GM12878 (cell line): ENCODE measurements around the gene PAXX. TPM values are rescaled to one million over a fixed set of nuclear protein-coding genes. Genes with fewer than 3 reads are reported as not detected.

Experiments used
- ATAC-seq: fragments of 200-7000 bp; cut with Tn5 transposase; 3 replicates; pipeline ENCODE4 v1.9.1; 2020; ENCODE audit warnings: mild to moderate bottlenecking, moderate library complexity
- BruUV-seq: library from RNA; stranded (reverse); fragments of 400-500 nt; replicated peaks from 2 replicates; lab custom pipeline; 2021; lab: Mats Ljungman, UMichigan
- CTCF ChIA-PET: fragments of 300-600 bp; sonication (Branson Sonifier 250); formaldehyde crosslinking; extraction: SDS; loops from one replicate; lab custom pipeline; 2021; ENCODE audit warnings: inconsistent platforms; lab: Yijun Ruan, JAX
- POLR2A ChIA-PET: fragments of 350-600 bp; formaldehyde crosslinking; extraction: SDS; loops from one replicate; lab custom pipeline; 2021; ENCODE audit warnings: inconsistent platforms; lab: Charles Lee
- RAD21 ChIA-PET: fragments of 300-600 bp; sonication (Branson Sonifier 250); formaldehyde crosslinking; loops from one replicate; lab custom pipeline; 2023; ENCODE audit warnings: antibody characterized with exemption; ENCODE audit not compliant: unreplicated experiment; lab: Charles Lee
- SMC1A ChIA-PET: fragments of 300-600 bp; sonication (Branson Sonifier 250); formaldehyde crosslinking; loops from one replicate; lab custom pipeline; 2023; ENCODE audit not compliant: unreplicated experiment, uncharacterized antibody; lab: Charles Lee
- DNase-seq: peaks from one replicate; pipeline ENCODE4 v3.0.0-alpha.2; 2011; ENCODE audit warnings: low read depth, low spot score
- FAIRE-seq: peaks from 3 replicates; lab custom pipeline; 2011; peaks lifted over from hg19 to GRCh38; lab: Jason Lieb, UNC
- H2AFZ ChIP-seq: 2 replicates; pipeline ENCODE4 v1.6.0; 2011; ENCODE audit warnings: low read depth, low read length, control low read depth; ENCODE audit not compliant: control insufficient read depth
- H3K27ac ChIP-seq: 2 replicates; pipeline ENCODE4 v1.5.1; 2011; ENCODE audit warnings: control low read depth; ENCODE audit not compliant: control insufficient read depth, insufficient read depth
- H3K27me3 ChIP-seq, 2 experiments: replicated peaks in 1 of 2; 2 replicates each; pipeline versions ENCODE4 v1.6.0 to v1.6.1; 2011; ENCODE audit warnings: low read length in 1 of 2; ENCODE audit not compliant: control insufficient read depth in 2 of 2, insufficient read depth in 2 of 2
- H3K36me3 ChIP-seq, 2 experiments: 2 replicates each; pipeline ENCODE4 v1.5.1; 2011; ENCODE audit warnings: low read length in 1 of 2; ENCODE audit not compliant: control insufficient read depth in 2 of 2, insufficient read depth in 2 of 2
- H3K4me1 ChIP-seq: 2 replicates; pipeline ENCODE4 v1.6.1; 2011; ENCODE audit warnings: mild to moderate bottlenecking, low read length, moderate library complexity, mixed read lengths; ENCODE audit not compliant: control insufficient read depth, insufficient read depth
- H3K4me2 ChIP-seq: 2 replicates; pipeline ENCODE4 v1.6.0; 2011; ENCODE audit warnings: control low read depth; ENCODE audit not compliant: control insufficient read depth, insufficient read depth
- H3K4me3 ChIP-seq: fragments of 200-600 bp; sonication (generic); 2 replicates; pipeline ENCODE4 v1.5.1; 2016
- H3K79me2 ChIP-seq: 2 replicates; pipeline ENCODE4 v1.6.0; 2011; ENCODE audit warnings: low read length; ENCODE audit not compliant: control insufficient read depth, insufficient read depth
- H3K9ac ChIP-seq: 2 replicates; pipeline ENCODE4 v1.8.0; 2011; ENCODE audit warnings: low read length, control low read depth, mixed read lengths; ENCODE audit not compliant: control insufficient read depth, insufficient read depth
- H3K9me3 ChIP-seq: replicated peaks from 3 replicates; pipeline ENCODE4 v1.5.1; 2011; ENCODE audit warnings: mild to moderate bottlenecking, low read length; ENCODE audit not compliant: control insufficient read depth, insufficient read depth
- H4K20me1 ChIP-seq: 2 replicates; pipeline ENCODE4 v1.6.0; 2011; ENCODE audit not compliant: control insufficient read depth, insufficient read depth
- ESRRA ChIP-seq: IDR thresholded peaks from 2 replicates; pipeline ENCODE4 v1.6.1; 2012; ENCODE audit warnings: mild to moderate bottlenecking, low read length, improper control_type of control experiment
- KAT2A ChIP-seq: conservative IDR thresholded peaks from 2 replicates; pipeline ENCODE4 v1.6.1; 2011; ENCODE audit warnings: low read depth, low read length; ENCODE audit not compliant: control insufficient read depth
- NR2C1 ChIP-seq: fragments of 450-650 bp; IDR thresholded peaks from 2 replicates; pipeline ENCODE4 v1.6.1; 2017; ENCODE audit warnings: antibody characterized with exemption, mild to moderate bottlenecking, moderate library complexity
- NR2F1 ChIP-seq: fragments of 450-650 bp; conservative IDR thresholded peaks from 2 replicates; pipeline ENCODE4 v1.6.1; 2017; ENCODE audit warnings: mild to moderate bottlenecking
- WGBS: methylation state at CpG from one replicate; pipeline ENCODE4 v1.1.6; 2016; ENCODE audit warnings: low lambda C conversion rate; ENCODE audit not compliant: insufficient replicate concordance, insufficient coverage; ENCODE audit errors: missing lambda C conversion rate; 5-methylcytosine and 5-hydroxymethylcytosine counted together
- in situ Hi-C: fragments of 300-500 bp; cut with MboI; formaldehyde crosslinking; loops from 9 replicates; pipeline ENCODE4 v1.14.3; 2018; ENCODE audit warnings: mixed read lengths
- intact Hi-C: fragments of 100-400 bp; cut with micrococcal nuclease; formaldehyde crosslinking; loops from one replicate; pipeline ENCODE4 v1.14.2; 2022; ENCODE audit not compliant: unreplicated experiment
- polyA plus RNA-seq, 11 experiments: library from polyadenylated mRNA; depleted of rRNA in 4 of 11; unstranded in 6 of 11; stranded (reverse) in 5 of 11; fragments of >200 nt; fragmentation: Nextera tagmentation in 4 of 11; fragmentation: Illumina TruSeq in 1 of 11; extraction: Ambion mirVana in 4 of 11; extraction: Trizol in 1 of 11; gene quantifications; 1 replicate in 1 of 11; 2 replicates in 10 of 11; pipeline versions ENCODE4 v1.2.1 to v1.2.3, GENCODE V29; 2011 to 2016; ENCODE audit warnings: inconsistent platforms in 2 of 11, missing spikeins in 2 of 11, low read depth in 1 of 11
- total RNA-seq, 4 experiments: library from RNA; depleted of rRNA in 3 of 4; stranded (reverse); fragments of >200 nt in 3 of 4; fragmentation: Illumina TruSeq in 1 of 4; extraction: Trizol in 1 of 4; gene quantifications; 2 replicates each; pipeline versions ENCODE4 v1.2.1 to v1.2.3, GENCODE V29; 2013 to 2021
- TF ChIP-seq, protein P1 (sequence below): fragments of 450-650 bp; IDR thresholded peaks from 2 replicates; pipeline ENCODE4 v1.6.1; 2017; ENCODE audit warnings: low read depth, mild to moderate bottlenecking, moderate library complexity
- TF ChIP-seq, protein P2 (sequence below): fragments of 450-650 bp; IDR thresholded peaks from 2 replicates; pipeline ENCODE4 v1.6.1; 2017; ENCODE audit warnings: antibody characterized with exemption, mild to moderate bottlenecking, moderate library complexity
- TF ChIP-seq, protein P3 (sequence below): IDR thresholded peaks from 2 replicates; pipeline ENCODE4 v1.6.1; 2012; ENCODE audit warnings: improper control_type of control experiment, low read depth, low read length; ENCODE audit not compliant: insufficient replicate concordance
- TF ChIP-seq, protein P4 (sequence below): fragments of 450-650 bp; IDR thresholded peaks from 2 replicates; pipeline ENCODE4 v1.6.1; 2016; ENCODE audit warnings: mild to moderate bottlenecking, moderate library complexity, borderline replicate concordance

PAXX gene
- total and polyA plus RNA-seq, 10 of the 15 experiments (the other 5 are each of a cell fraction or from before 2014, with no cell fraction given), result 0.18 to 60.6 (median 29.5) TPM

DNA sequence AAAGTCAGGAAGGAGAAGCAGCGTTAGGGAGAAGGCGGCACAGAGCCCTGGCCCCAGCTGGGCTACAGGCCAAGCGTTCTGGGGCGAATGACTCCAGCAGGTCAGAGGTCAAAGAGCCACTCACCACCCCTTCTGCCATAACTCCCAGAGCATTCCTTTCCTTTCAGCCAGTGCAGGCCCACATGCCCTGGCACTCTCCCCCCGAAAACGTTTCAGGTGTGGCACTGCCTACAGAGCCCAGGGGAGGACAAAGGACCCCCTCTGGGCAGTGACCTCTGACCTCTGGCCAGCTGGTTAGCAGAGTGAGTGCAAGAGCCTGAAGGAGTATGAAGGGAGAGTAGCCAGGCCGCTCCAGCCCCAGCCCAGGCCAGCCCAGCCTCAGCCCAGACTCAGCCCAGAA, 30.9 kb downstream of the PAXX start:
- intact Hi-C loops (no loop called here), in situ Hi-C loops (no loop called here)
- Histone ChIP-seq H3K79me2 (no peaks in the 10 kb centered on the region), H3K9ac (no peak overlapping the region), H2AFZ (no peak overlapping the region), H3K4me3 (no peak overlapping the region), H3K27me3 (peaks cover 0 to 2% of the 10 kb centered on the region in 2 experiments; a peak in 2 of 4 replicates), H3K9me3 (no peaks in the 10 kb centered on the region), H3K4me2 (no peak overlapping the region), H3K27ac (no peak overlapping the region), H3K4me1 (no peaks in the 10 kb centered on the region), H3K36me3 (no peaks in the 10 kb centered on the region), H4K20me1 (no peaks in the 10 kb centered on the region)
- no peak for DNase-seq
- ATAC-seq, result no peak
- WGBS, result 73% methylated on average over 7 of the region's 7 CpGs
- CTCF ChIA-PET, result no interaction called here
- RAD21 ChIA-PET, result no interaction called here
- no peak for FAIRE-seq
- BruUV-seq, result no TSS peak
- SMC1A ChIA-PET, result no interaction called here
- POLR2A ChIA-PET, result interaction anchor here (0.6 kb wide), 1 partner anchor 465 kb away, joined by 4 read pairs; no protein-coding TSS in a partner anchor
- TF ChIP-seq, protein P1, sequence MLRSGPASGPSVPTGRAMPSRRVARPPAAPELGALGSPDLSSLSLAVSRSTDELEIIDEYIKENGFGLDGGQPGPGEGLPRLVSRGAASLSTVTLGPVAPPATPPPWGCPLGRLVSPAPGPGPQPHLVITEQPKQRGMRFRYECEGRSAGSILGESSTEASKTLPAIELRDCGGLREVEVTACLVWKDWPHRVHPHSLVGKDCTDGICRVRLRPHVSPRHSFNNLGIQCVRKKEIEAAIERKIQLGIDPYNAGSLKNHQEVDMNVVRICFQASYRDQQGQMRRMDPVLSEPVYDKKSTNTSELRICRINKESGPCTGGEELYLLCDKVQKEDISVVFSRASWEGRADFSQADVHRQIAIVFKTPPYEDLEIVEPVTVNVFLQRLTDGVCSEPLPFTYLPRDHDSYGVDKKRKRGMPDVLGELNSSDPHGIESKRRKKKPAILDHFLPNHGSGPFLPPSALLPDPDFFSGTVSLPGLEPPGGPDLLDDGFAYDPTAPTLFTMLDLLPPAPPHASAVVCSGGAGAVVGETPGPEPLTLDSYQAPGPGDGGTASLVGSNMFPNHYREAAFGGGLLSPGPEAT, result no peak
- TF ChIP-seq, protein P2, sequence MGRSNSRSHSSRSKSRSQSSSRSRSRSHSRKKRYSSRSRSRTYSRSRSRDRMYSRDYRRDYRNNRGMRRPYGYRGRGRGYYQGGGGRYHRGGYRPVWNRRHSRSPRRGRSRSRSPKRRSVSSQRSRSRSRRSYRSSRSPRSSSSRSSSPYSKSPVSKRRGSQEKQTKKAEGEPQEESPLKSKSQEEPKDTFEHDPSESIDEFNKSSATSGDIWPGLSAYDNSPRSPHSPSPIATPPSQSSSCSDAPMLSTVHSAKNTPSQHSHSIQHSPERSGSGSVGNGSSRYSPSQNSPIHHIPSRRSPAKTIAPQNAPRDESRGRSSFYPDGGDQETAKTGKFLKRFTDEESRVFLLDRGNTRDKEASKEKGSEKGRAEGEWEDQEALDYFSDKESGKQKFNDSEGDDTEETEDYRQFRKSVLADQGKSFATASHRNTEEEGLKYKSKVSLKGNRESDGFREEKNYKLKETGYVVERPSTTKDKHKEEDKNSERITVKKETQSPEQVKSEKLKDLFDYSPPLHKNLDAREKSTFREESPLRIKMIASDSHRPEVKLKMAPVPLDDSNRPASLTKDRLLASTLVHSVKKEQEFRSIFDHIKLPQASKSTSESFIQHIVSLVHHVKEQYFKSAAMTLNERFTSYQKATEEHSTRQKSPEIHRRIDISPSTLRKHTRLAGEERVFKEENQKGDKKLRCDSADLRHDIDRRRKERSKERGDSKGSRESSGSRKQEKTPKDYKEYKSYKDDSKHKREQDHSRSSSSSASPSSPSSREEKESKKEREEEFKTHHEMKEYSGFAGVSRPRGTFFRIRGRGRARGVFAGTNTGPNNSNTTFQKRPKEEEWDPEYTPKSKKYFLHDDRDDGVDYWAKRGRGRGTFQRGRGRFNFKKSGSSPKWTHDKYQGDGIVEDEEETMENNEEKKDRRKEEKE, result no peak
- TF ChIP-seq, protein P3, sequence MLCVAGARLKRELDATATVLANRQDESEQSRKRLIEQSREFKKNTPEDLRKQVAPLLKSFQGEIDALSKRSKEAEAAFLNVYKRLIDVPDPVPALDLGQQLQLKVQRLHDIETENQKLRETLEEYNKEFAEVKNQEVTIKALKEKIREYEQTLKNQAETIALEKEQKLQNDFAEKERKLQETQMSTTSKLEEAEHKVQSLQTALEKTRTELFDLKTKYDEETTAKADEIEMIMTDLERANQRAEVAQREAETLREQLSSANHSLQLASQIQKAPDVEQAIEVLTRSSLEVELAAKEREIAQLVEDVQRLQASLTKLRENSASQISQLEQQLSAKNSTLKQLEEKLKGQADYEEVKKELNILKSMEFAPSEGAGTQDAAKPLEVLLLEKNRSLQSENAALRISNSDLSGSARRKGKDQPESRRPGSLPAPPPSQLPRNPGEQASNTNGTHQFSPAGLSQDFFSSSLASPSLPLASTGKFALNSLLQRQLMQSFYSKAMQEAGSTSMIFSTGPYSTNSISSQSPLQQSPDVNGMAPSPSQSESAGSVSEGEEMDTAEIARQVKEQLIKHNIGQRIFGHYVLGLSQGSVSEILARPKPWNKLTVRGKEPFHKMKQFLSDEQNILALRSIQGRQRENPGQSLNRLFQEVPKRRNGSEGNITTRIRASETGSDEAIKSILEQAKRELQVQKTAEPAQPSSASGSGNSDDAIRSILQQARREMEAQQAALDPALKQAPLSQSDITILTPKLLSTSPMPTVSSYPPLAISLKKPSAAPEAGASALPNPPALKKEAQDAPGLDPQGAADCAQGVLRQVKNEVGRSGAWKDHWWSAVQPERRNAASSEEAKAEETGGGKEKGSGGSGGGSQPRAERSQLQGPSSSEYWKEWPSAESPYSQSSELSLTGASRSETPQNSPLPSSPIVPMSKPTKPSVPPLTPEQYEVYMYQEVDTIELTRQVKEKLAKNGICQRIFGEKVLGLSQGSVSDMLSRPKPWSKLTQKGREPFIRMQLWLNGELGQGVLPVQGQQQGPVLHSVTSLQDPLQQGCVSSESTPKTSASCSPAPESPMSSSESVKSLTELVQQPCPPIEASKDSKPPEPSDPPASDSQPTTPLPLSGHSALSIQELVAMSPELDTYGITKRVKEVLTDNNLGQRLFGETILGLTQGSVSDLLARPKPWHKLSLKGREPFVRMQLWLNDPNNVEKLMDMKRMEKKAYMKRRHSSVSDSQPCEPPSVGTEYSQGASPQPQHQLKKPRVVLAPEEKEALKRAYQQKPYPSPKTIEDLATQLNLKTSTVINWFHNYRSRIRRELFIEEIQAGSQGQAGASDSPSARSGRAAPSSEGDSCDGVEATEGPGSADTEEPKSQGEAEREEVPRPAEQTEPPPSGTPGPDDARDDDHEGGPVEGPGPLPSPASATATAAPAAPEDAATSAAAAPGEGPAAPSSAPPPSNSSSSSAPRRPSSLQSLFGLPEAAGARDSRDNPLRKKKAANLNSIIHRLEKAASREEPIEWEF, result no peak
- TF ChIP-seq KAT2A (no peak), NR2F1 (peak; percentile 84), ESRRA (no peak), NR2C1 (peak; percentile 45)
- TF ChIP-seq, protein P4, sequence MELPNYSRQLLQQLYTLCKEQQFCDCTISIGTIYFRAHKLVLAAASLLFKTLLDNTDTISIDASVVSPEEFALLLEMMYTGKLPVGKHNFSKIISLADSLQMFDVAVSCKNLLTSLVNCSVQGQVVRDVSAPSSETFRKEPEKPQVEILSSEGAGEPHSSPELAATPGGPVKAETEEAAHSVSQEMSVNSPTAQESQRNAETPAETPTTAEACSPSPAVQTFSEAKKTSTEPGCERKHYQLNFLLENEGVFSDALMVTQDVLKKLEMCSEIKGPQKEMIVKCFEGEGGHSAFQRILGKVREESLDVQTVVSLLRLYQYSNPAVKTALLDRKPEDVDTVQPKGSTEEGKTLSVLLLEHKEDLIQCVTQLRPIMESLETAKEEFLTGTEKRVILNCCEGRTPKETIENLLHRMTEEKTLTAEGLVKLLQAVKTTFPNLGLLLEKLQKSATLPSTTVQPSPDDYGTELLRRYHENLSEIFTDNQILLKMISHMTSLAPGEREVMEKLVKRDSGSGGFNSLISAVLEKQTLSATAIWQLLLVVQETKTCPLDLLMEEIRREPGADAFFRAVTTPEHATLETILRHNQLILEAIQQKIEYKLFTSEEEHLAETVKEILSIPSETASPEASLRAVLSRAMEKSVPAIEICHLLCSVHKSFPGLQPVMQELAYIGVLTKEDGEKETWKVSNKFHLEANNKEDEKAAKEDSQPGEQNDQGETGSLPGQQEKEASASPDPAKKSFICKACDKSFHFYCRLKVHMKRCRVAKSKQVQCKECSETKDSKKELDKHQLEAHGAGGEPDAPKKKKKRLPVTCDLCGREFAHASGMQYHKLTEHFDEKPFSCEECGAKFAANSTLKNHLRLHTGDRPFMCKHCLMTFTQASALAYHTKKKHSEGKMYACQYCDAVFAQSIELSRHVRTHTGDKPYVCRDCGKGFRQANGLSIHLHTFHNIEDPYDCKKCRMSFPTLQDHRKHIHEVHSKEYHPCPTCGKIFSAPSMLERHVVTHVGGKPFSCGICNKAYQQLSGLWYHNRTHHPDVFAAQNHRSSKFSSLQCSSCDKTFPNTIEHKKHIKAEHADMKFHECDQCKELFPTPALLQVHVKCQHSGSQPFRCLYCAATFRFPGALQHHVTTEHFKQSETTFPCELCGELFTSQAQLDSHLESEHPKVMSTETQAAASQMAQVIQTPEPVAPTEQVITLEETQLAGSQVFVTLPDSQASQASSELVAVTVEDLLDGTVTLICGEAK, result no peak
